DND-41 (cell line): Measurements from ENCODE around the gene ORMDL2.

Experiments
- CTCF ChIP-seq: IDR thresholded peaks from 2 replicates; pipeline ENCODE4 v1.5.1; 2012; ENCODE audit warnings: borderline replicate concordance, low read length, moderate library complexity, mild to moderate bottlenecking; ENCODE audit not compliant: poor library complexity, severe bottlenecking; ENCODE audit errors: extremely low read depth
- EZH2 ChIP-seq: IDR thresholded peaks from 3 replicates; pipeline ENCODE4 v1.6.1; 2012; ENCODE audit warnings: borderline replicate concordance, low read depth, mild to moderate bottlenecking, moderate library complexity, low read length, inconsistent platforms; ENCODE audit not compliant: severe bottlenecking

GRCh38 chr12:55862286-55862685 lies 44.4 kb downstream of the ORMDL2 start:
- TF ChIP-seq CTCF (no peak), EZH2 (no peak)
